Neural cell (in vitro differentiated cells): Measurements from ENCODE around the gene NADK2. TPM values are rescaled to one million over a fixed set of nuclear protein-coding genes. Genes with fewer than 3 reads are reported as not detected.

Experiments
- H2AFZ ChIP-seq: fragments of 200-600, 300-800 bp; sonication (generic), shearing (Covaris generic); 2 replicates; pipeline ENCODE4 v1.6.0; 2014; ENCODE audit warnings: low read depth, mild to moderate bottlenecking, antibody characterized with exemption, low read length, moderate library complexity
- H3F3A ChIP-seq: fragments of 200-600 bp; shearing (Covaris generic); 2 replicates; pipeline ENCODE4 v1.6.1; 2016; ENCODE audit warnings: mild to moderate bottlenecking, moderate library complexity, mixed read lengths, antibody characterized with exemption, low read length; ENCODE audit not compliant: insufficient read depth, poor library complexity, severe bottlenecking
- H3K27ac ChIP-seq: fragments of 200-600, 300-800 bp; sonication (generic), shearing (Covaris generic); 2 replicates; pipeline ENCODE4 v1.5.1; 2014; ENCODE audit warnings: mild to moderate bottlenecking, low read length, moderate library complexity
- H3K27me3 ChIP-seq: fragments of 300-800, 200-600 bp; sonication (generic), shearing (Covaris generic); 2 replicates; pipeline ENCODE4 v1.6.0; 2014; ENCODE audit warnings: mild to moderate bottlenecking, low read depth, low read length, moderate library complexity; ENCODE audit not compliant: insufficient read depth
- H3K36me3 ChIP-seq: fragments of 300-800, 200-600 bp; sonication (generic), shearing (Covaris generic); 2 replicates; pipeline ENCODE4 v1.5.1; 2014; ENCODE audit warnings: mild to moderate bottlenecking, antibody characterized with exemption, low read length, moderate library complexity; ENCODE audit not compliant: insufficient read depth
- H3K4me2 ChIP-seq: fragments of 300-800, 200-600 bp; sonication (generic), shearing (Covaris generic); 2 replicates; pipeline ENCODE4 v1.6.0; 2014; ENCODE audit warnings: mild to moderate bottlenecking, low read length
- H3K4me3 ChIP-seq: fragments of 300-800, 200-600 bp; sonication (generic), shearing (Covaris generic); 2 replicates; pipeline ENCODE4 v1.5.1; 2014; ENCODE audit warnings: mild to moderate bottlenecking, low read length, moderate library complexity
- H3K79me2 ChIP-seq: fragments of 200-600 bp; shearing (Covaris generic); replicated peaks from 2 replicates; pipeline ENCODE4 v1.6.0; 2014; ENCODE audit warnings: mild to moderate bottlenecking, low read length, moderate library complexity; ENCODE audit not compliant: insufficient read depth
- H3K9ac ChIP-seq: fragments of 300-800, 200-600 bp; sonication (generic), shearing (Covaris generic); 2 replicates; pipeline ENCODE4 v1.6.1; 2016; ENCODE audit warnings: mild to moderate bottlenecking, low read length, mixed read lengths
- H3K9me2 ChIP-seq: fragments of 200-600 bp; shearing (Covaris generic); 2 replicates; pipeline ENCODE4 v1.6.1; 2016; ENCODE audit warnings: mild to moderate bottlenecking, low read length, mixed read lengths; ENCODE audit not compliant: insufficient read depth
- H3K9me3 ChIP-seq: fragments of 200-600, 300-800 bp; sonication (generic), shearing (Covaris generic); 2 replicates; pipeline ENCODE4 v1.6.1; 2016; ENCODE audit warnings: mild to moderate bottlenecking, mixed run types, low read length, moderate library complexity, mixed read lengths
- H4K20me1 ChIP-seq: fragments of 200-600 bp; shearing (Covaris generic); 2 replicates; pipeline ENCODE4 v1.6.1; 2016; ENCODE audit warnings: mild to moderate bottlenecking, mixed run types; ENCODE audit not compliant: insufficient read depth
- CTCF ChIP-seq: fragments of 450-650 bp; IDR thresholded peaks from 2 replicates; pipeline ENCODE4 v1.5.1; 2014; ENCODE audit warnings: antibody characterized with exemption, mild to moderate bottlenecking, moderate library complexity; ENCODE audit not compliant: poor library complexity, severe bottlenecking
- EP300 ChIP-seq: fragments of 450-650 bp; conservative IDR thresholded peaks from 2 replicates; pipeline ENCODE4 v1.6.1; 2014; ENCODE audit warnings: antibody characterized with exemption, mild to moderate bottlenecking, moderate library complexity; ENCODE audit not compliant: poor library complexity, severe bottlenecking
- EZH2 ChIP-seq: fragments of 200-600, 300-800 bp; shearing (Covaris generic), sonication (generic); IDR thresholded peaks from 2 replicates; pipeline ENCODE4 v1.6.1; 2014; ENCODE audit warnings: antibody characterized with exemption, low read length, borderline replicate concordance, mild to moderate bottlenecking; ENCODE audit not compliant: insufficient read depth, poor library complexity, severe bottlenecking
- MXI1 ChIP-seq: fragments of 450-650 bp; conservative IDR thresholded peaks from 2 replicates; pipeline ENCODE4 v1.6.1; 2014; ENCODE audit warnings: antibody characterized with exemption, mild to moderate bottlenecking; ENCODE audit not compliant: poor library complexity, severe bottlenecking
- POLR2AphosphoS5 ChIP-seq: IDR thresholded peaks from 2 replicates; pipeline ENCODE4 v1.6.1; 2012
- RAD21 ChIP-seq: fragments of 450-650 bp; conservative IDR thresholded peaks from 2 replicates; pipeline ENCODE4 v1.6.1; 2014; ENCODE audit warnings: antibody characterized with exemption, mild to moderate bottlenecking, moderate library complexity
- REST ChIP-seq: IDR thresholded peaks from 2 replicates; pipeline ENCODE4 v1.6.1; 2012; ENCODE audit warnings: borderline replicate concordance
- SMC3 ChIP-seq: fragments of 450-650 bp; conservative IDR thresholded peaks from 2 replicates; pipeline ENCODE4 v1.6.1; 2014; ENCODE audit warnings: antibody characterized with exemption, mild to moderate bottlenecking, moderate library complexity; ENCODE audit not compliant: poor library complexity
- TAF1 ChIP-seq: IDR thresholded peaks from 2 replicates; pipeline ENCODE4 v1.6.1; 2012; ENCODE audit warnings: low read depth
- polyA plus RNA-seq: library from polyadenylated mRNA; depleted of rRNA; stranded (reverse); fragments of >200 nt; gene quantifications from 2 replicates; pipeline ENCODE4 v1.2.3, GENCODE V29; 2014

Gene NADK2
- polyA plus RNA-seq, 1 donor from 2014 or later, result 66.8 TPM

GRCh38 chr5:36158144-36158543 lies 83.6 kb downstream of the NADK2 start:
- Histone ChIP-seq H3K9me2 (no peaks in the 10 kb centered on the region), H3K27me3 (no peaks in the 10 kb centered on the region), H4K20me1 (no peaks in the 10 kb centered on the region), H3K27ac (no peak overlapping the region), H3K4me2 (no peak overlapping the region), H3K79me2 (peaks cover 23% of the 10 kb centered on the region), H2AFZ (no peak overlapping the region), H3K4me3 (no peak overlapping the region), H3K9me3 (no peaks in the 10 kb centered on the region), H3F3A (no peaks in the 10 kb centered on the region), H3K36me3 (peaks cover 22% of the 10 kb centered on the region), H3K9ac (no peak overlapping the region)
- TF ChIP-seq TAF1 (no peak), CTCF (no peak), MXI1 (no peak), SMC3 (no peak), RAD21 (no peak), EZH2 (no peak), REST (no peak), EP300 (no peak), POLR2AphosphoS5 (no peak)

- no peak overlapping the region for H3K9ac ChIP-seq
- no peak overlapping the region for H3K4me3 ChIP-seq
- H4K20me1 ChIP-seq, result no peaks in the 10 kb centered on the region
- no peak for TF ChIP-seq SMC3
- no peak for TF ChIP-seq CTCF
- no peak for TF ChIP-seq REST
- no peak for TF ChIP-seq POLR2AphosphoS5
- no peak for TF ChIP-seq MXI1
- TF ChIP-seq EP300, result no peak
- TF ChIP-seq TAF1, result no peak
- no peak for TF ChIP-seq EZH2
- H3K36me3 ChIP-seq, result peaks cover 18% of the 10 kb centered on the region
- peaks cover 28% of the 10 kb centered on the region for H3K79me2 ChIP-seq
- no peaks in the 10 kb centered on the region for H3K9me2 ChIP-seq
- no peaks in the 10 kb centered on the region for H3K9me3 ChIP-seq
- H3K4me2 ChIP-seq, result no peak overlapping the region
- H3F3A ChIP-seq, result no peaks in the 10 kb centered on the region
- no peaks in the 10 kb centered on the region for H3K27me3 ChIP-seq
- H2AFZ ChIP-seq, result no peak overlapping the region
- H3K27ac ChIP-seq, result no peak overlapping the region
Measured at GRCh38 chr5:36156619-36157018, 85.1 kb downstream of the NADK2 start.
